Fibroblast of the conjunctiva (primary cell): ENCODE measurements around the gene ENTHD1.
"Not testable (repeated sequence)": the region's sequence is repeated elsewhere in the genome, so short reads cannot be mapped to it uniquely, and the experiment has no call there.

ENCODE experiments used
- DNase-seq: peaks from one replicate; pipeline ENCODE4 v3.0.0-alpha.2; 2010; ENCODE audit warnings: low read depth

The ENTHD1 gene

GRCh38 chr22:39777716-39778454 is 115.7 kb downstream of the ENTHD1 start:
- DNase-seq: no peak

DNA sequence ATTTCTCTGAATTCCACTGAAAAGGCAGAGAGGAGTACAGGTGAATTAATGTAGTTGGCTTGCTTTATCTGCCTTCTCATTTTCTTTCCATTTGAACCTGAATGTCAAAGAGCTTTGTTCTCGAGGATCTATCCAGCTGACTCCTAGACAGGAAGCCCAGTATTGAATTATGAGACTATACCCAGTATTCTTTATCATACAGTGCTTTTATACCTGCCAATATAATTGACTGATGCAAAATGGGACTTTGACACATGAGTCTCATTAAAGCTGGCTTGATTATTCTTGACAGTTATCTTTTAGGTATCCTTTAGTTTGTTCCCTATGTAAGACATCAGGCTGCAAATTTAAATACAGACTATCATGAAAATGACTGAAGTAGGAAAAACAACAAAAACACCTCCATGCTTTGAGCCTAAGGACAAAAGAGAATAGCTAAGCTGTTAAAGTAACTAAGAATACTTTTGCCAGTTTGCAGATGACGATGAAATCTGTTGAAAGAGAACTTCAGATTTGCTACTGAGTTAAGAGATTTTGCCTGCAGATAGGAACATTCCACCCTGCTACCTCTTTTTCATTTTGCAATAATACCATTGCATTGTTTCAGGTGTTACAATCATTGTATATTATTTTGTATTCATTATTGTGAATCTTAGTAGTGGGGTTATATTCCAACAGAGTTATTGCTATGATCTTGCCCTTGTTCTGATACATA is 117.1 kb downstream of the ENTHD1 start:
- DNase-seq: no peak

GRCh38 chr22:39773976-39774539 is 119.5 kb downstream of the ENTHD1 start:
- no peak for DNase-seq

DNA sequence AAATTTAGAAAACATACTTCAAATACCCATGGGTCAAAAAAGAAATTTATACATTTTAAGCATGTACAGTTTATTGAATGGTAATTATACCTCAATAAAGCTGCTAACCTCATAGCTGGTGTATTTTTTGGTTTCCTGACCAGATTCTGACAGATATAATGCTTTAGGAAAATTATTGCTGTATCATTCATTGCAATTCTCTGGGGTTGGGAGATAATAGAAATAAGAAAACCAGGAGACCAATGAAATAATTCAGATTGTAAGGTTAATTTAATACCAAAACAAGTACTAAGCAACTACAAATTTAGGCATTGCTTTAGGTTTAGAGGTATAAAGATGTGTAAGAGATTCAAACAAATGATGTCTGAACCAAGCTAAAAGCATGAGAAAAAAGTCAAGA is 120.1 kb downstream of the ENTHD1 start:
- no peak for DNase-seq

GRCh38 chr22:39771486-39771885 is 122.1 kb downstream of the ENTHD1 start:
- DNase-seq: no peak

DNA sequence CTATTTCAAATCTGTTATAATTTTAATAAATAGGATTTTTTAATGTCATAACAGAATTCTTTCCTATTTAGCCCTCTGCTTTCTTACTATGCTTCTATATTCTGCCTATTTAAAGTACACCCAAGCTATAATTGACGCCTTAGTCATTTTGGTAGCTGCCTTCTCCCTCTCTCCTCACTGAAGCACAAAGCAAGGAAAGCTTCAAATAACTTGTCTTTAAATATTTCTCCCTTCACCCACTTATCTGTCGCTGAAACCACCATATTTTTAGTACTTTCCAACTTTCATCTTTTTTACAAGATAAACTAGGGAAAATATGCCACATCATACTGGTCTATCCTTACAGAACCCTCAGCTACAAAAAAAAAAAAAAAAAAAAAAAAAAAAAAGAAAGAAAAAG is 127.9 kb downstream of the ENTHD1 start:
- no peak for DNase-seq

DNA sequence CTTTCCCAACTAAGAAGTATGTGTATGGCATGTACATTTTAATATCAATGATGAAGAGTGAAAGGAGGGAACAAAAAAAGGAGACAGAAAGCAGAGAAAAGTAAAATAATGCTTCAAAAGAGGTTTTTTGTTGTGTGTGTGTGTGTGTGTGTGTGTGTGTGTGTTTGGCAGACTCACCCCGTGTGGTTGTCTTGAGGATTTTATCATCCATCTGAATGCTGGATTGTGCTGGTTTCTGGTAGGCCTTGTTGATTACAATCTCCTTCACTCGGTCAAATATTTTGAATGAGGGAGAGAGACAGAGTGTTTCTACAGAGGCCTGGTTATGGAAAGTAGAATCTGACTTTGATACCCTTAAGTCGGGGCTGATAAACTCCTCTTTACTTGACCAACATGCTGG is 128.5 kb downstream of the ENTHD1 start:
- no peak for DNase-seq

DNA sequence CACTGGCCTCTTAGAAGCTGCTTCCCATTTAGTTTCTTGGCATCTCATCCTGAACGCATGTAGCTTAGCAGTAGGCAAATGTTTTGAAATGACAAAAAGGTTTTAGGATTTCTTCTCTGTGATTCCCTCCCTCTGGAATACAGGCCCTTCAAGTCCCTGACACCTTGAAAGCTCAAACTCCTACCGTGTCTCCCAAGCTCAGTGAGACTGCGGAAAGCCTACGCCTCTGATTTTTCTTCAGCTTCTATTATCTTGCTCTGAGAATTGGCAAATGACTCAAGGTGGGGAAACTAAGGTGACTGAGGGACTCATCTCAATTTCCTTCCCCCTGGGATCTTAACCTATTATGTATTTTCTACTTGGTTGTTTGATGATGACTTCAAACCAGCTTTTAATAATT is 130.3 kb downstream of the ENTHD1 start:
- DNase-seq: no peak

DNA sequence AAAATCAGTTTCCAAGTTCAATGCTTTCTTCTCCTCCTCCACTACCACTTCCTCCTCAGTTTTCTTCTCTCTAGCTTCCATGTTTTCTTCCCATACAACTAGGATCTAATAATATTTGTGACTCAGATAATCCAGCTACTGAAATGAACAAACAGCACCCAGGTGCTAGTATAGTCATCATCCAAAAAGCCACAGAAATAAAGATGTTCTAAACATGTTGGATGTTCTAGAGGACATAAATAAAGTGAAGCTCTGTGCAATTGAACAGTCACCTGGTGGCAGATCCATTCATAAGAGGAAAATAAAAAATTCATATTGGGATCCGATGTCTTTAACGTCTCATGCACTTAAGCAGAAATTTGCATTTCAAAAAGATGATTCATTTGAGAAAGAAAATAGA is 142.8 kb downstream of the ENTHD1 start:
- DNase-seq: no peak

GRCh38 chr22:39748877-39749276 is 144.7 kb downstream of the ENTHD1 start:
- DNase-seq: no peak

DNA sequence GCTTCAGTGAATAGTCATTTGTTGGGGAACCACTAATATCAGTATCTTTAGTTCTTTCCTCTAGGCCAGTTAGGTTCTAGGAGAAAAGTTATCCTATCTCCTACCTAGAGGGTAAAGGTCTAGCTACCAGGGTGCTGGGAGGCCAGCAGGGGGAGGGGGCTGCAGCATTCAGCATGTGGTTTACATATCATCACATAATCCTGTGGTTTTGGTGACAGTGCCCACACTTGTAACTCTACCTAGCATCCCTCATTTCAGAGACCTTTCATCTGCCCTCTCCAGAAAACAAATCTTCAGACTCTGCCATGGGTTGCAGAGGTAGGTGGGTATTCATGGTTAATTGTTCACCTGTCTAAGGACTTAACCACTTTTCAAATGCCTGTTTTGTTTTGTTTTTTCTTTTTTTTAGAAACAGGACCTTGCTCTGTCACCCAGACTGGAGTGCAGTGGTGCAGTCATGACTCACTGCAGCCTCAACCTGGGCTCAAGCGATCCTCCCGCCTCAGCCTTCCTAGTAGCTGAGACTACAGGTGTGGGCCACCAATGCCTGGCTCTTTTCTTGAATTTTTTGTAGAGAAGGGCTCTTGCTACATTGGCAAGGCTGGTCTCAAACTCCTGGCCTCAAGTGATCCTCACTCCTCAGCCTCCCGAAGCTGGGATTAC is 146.8 kb downstream of the ENTHD1 start:
- no peak for DNase-seq

DNA sequence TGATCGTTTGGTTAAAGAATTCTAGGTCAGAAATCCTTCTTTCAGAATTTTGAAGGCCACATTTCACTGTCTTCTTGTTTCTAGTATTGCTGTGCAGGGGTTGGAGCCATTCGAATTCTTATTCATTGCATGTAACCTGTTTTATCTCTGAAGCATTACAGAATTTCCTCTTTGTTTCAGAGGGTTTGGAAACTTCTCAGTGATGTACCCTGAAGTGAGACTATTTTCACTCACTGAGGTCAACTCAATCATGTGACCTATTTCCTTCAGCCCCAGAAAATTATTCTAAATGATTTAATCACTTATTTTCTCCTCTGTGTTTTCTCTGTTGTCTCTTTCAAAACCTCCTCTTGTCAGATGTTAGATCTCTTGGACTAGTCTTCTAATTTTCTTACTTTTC is 147.8 kb downstream of the ENTHD1 start:
- no peak for DNase-seq

DNA sequence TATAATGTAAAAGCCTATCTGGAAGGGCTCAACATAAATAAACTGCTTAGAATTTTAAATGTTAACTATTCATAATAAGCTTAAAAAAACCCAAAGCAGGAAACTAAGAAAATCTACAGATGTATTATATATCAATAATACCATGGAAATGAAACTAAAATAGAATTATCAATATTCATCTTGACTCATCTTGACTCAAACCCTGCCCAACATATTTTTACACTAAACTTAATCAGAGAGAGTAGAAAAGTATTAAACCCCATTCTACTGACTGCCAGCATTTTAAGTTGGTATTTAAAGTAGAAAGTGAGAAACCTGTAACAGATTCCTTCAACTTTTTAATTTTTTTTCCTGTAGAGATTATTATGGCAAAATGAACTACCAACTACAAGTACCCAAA is 149.2 kb downstream of the ENTHD1 start:
- DNase-seq: no peak

- DNase-seq: no peak
These were observed 149.6 kb downstream of the ENTHD1 start for GRCh38 chr22:39743935-39744334.

GRCh38 chr22:39739338-39740027 is 154.1 kb downstream of the ENTHD1 start:
- DNase-seq: no peak

- no peak for DNase-seq
These were observed 154.8 kb downstream of the ENTHD1 start for GRCh38 chr22:39738746-39739145.

DNA sequence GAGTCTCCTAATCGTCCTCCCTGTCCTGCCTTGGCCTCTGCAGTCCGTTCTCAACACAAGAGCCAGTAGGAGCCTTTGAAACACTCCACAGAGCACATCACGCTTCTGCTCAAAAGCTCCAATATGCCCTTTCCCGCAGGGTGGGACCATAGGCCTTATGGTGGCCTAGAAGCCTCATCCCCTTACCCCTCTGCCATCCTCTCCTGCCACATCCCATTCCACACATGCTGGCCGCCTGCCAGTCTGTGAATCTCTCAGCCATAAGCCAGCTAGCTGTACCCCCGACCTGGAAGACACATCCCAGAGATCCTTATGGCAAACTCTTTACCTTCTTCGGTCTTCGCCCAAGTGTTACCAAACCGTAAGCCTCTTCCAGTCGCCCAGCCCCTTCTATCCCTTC is 157.8 kb downstream of the ENTHD1 start:
- DNase-seq: no peak

- no peak for DNase-seq
These were observed 158.7 kb downstream of the ENTHD1 start for GRCh38 chr22:39734866-39735265.

DNA sequence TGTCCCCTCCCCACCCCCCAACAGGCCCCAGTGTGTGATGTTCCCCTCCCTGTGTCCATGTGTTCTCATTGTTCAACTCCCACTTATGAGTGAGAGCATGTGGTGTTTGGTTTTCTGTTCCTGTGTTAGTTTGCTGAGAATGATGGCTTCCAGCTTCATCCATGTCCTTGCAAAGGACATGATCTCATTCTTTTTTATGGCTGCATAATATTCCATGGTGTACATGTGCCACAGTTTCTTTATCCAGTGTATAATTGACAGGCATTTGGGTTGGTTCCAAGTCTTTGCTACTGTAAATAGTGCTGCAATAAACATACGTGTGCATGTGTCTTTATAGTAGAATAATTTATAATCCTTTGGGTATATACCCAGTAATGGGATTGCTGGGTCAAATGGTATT is 159.5 kb downstream of the ENTHD1 start:
- DNase-seq: not testable (repeated sequence)

- DNase-seq: no peak
These were observed 160.4 kb downstream of the ENTHD1 start for GRCh38 chr22:39733191-39733590.

DNA sequence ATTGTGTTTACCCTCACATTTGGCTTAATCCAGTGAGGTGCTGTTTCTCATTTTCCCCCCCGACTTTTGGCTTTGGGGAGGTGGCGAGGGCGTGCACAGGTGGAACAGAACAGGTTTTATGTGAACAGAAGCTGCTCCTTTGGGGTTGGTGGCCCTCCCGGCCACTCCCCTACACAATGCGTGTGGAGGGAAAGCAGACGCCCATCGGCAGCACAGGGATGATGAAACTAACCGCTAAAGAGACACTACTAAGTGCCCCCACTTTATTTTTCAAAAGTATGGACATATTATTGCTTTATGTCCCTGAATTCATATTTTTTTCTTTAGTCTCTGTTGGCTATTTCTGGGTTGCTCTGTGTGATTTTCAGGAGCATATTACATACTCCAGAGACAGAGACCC is 160.9 kb downstream of the ENTHD1 start:
- DNase-seq: no peak

- DNase-seq: no peak
These were observed 161.5 kb downstream of the ENTHD1 start for GRCh38 chr22:39731881-39732555.
